NB4 (cell line): Measurements from ENCODE around the gene FOXP1.

Experiments used
- DNase-seq: peaks from one replicate; pipeline ENCODE4 v3.0.0; 2010; ENCODE audit warnings: low read depth
- H3K4me3 ChIP-seq: one replicate; pipeline ENCODE4 v1.5.1; 2011; ENCODE audit warnings: mild to moderate bottlenecking, low read depth, low read length, moderate library complexity
- MYC ChIP-seq: IDR thresholded peaks from 2 replicates; pipeline ENCODE4 v1.6.1; 2011; ENCODE audit warnings: low read depth, low read length
- POLR2A ChIP-seq: IDR thresholded peaks from 2 replicates; pipeline ENCODE4 v1.6.1; 2011; ENCODE audit warnings: mild to moderate bottlenecking; ENCODE audit not compliant: insufficient read length; ENCODE audit errors: extremely low read depth
- TF ChIP-seq, protein P1 (sequence below): IDR thresholded peaks from 2 replicates; pipeline ENCODE4 v1.6.1; 2011; ENCODE audit warnings: low read depth, low read length
- TF ChIP-seq, protein P2 (sequence below): IDR thresholded peaks from one replicate; pipeline ENCODE4 v1.5.1; 2012; ENCODE audit warnings: low read depth, low read length

Gene FOXP1

DNA sequence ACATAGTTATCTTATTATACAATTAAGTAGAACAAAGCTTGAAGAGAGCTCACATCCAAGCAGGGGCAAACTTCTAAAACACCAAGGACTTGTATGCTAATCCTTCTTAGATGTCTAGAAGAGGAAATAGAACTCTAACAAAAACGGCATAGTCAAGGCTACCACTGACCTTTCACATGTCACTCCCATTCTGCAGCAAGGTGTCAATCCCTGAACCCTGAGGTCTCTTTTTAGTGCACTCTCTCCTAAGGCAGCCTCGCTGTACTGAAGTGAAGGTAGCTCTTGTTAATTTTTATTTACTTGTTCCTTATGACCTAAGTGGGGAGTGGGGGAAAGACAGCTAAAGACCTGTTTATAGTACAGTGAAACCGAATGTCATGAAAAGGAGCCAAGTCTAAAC lies 506.5 kb downstream of the FOXP1 start:
- no peak for DNase-seq

DNA sequence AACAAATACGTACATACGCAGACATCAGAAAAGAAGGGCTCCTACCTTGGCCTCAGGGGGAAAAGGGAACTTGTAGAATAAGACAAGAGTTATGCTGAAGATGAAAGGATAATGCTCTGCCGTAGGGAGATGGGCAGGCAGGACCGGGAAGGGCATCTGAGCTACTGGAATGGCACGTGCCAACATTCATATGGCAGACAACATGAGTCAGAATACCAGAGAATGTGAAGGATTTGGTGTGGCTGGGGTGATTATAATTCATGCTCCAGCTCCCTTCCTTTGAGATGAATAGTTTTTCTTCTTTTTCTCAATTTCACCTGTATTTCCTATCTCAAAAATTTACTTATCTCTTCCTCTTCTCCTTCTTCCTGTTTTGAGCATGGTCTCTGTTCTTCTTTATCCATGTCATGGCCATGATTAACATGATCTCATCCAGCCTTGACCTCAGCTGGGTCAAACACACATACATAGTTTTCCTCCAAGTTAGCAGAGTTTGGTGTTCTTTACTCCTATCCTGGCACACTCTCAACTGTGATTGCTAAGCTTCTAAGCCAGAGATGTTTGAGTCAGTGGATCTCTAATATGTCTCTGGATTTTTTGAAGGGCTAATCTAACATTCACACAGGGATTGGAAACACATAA lies 507.0 kb downstream of the FOXP1 start:
- no peak overlapping the region for H3K4me3 ChIP-seq
- no peak for DNase-seq
- no peak for TF ChIP-seq POLR2A
- no peak for TF ChIP-seq MYC
- TF ChIP-seq, protein P1, sequence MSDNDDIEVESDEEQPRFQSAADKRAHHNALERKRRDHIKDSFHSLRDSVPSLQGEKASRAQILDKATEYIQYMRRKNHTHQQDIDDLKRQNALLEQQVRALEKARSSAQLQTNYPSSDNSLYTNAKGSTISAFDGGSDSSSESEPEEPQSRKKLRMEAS, result no peak
- TF ChIP-seq, protein P2, sequence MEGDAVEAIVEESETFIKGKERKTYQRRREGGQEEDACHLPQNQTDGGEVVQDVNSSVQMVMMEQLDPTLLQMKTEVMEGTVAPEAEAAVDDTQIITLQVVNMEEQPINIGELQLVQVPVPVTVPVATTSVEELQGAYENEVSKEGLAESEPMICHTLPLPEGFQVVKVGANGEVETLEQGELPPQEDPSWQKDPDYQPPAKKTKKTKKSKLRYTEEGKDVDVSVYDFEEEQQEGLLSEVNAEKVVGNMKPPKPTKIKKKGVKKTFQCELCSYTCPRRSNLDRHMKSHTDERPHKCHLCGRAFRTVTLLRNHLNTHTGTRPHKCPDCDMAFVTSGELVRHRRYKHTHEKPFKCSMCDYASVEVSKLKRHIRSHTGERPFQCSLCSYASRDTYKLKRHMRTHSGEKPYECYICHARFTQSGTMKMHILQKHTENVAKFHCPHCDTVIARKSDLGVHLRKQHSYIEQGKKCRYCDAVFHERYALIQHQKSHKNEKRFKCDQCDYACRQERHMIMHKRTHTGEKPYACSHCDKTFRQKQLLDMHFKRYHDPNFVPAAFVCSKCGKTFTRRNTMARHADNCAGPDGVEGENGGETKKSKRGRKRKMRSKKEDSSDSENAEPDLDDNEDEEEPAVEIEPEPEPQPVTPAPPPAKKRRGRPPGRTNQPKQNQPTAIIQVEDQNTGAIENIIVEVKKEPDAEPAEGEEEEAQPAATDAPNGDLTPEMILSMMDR, result no peak

More for the DNA sequence above, 506.5 kb downstream of the FOXP1 start:
- H3K4me3 ChIP-seq, result no peak overlapping the region
- TF ChIP-seq MYC, result no peak
- TF ChIP-seq, protein P1, result no peak
- TF ChIP-seq, protein P2, result no peak
- TF ChIP-seq POLR2A, result no peak

DNA sequence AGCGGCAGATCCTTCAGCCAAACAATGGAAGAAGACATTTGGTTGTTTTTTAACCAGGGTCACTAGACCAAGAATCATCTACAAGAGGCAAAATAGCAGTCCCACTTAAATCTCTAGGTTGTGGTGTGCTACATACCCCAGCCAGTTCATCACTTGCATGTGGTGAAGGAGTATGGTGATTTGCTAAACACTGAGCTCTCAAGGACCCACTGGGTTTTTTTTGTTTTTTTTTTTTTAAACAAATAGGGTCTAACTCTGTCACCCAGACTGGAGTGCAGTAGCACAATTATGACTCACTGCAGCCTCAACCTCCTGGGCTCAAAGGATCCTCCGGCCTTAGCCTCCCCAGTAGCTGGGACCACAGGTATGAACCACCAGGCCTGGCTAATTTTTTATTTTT lies 508.0 kb downstream of the FOXP1 start:
- TF ChIP-seq, protein P2, result no peak
- TF ChIP-seq MYC (no peak), POLR2A (no peak)
- TF ChIP-seq, protein P1, result no peak
- no peak overlapping the region for H3K4me3 ChIP-seq

DNA sequence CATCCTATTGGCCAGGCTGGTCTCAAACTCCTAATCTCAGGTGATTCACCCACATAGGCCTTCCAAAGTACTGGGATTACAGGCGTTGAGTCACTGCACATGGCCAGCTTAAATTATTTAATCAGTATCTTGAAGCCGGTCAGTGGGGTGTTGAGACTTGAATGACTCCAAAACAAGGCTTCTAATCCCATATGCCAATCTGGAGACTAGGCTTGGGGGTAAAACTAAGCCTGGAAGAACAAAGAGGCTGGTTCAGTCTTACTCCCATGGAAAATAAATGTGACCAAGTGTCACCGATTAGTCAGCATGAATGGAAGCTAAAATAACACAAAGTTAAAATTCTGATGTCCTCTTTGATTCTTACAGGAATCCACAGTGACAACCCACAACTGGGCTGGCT lies 509.1 kb downstream of the FOXP1 start:
- no peak overlapping the region for H3K4me3 ChIP-seq
- no peak for TF ChIP-seq POLR2A
- TF ChIP-seq MYC, result no peak
- TF ChIP-seq, protein P1, result no peak
- TF ChIP-seq, protein P2, result no peak
- DNase-seq, result no peak

More for the DNA sequence above, 508.0 kb downstream of the FOXP1 start:
- no peak for DNase-seq

DNA sequence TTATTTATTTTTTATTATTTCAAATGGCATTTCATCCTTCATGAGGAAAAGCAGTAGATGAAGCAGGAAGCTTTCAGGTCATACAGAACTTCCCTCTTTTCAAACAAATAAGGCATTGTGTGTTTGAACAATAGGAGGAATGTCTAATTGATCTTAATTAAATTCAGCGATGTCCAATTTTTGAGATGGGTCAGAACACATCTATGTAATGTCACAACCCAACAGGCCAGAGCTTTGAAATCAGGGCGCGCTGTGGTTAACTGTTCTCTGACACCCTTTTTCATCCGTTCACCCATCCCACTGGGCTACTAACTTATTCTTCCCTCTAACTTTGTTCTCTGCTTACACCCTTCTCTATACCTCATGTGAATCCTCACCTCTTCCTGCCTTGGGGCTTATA lies 510.5 kb downstream of the FOXP1 start:
- TF ChIP-seq, protein P1, result no peak
- no peak for TF ChIP-seq MYC
- no peak for TF ChIP-seq POLR2A
- TF ChIP-seq, protein P2, result no peak
- H3K4me3 ChIP-seq, result no peak overlapping the region
- DNase-seq, result no peak
